ENCODE measurements around the gene BSND. TPM values are rescaled to one million over a fixed set of nuclear protein-coding genes. Genes with fewer than 3 reads are reported as not detected.

BSND gene
- polyA plus RNA-seq, 1 of the 3 experiments (the other 2 are of a cell fraction) = not detected

- H3K9me3 ChIP-seq = no peaks in the 10 kb centered on the region
- no peak for DNase-seq
- TF ChIP-seq FOXM1 (IDR thresholded peaks at IDR 0.05; ENCODE audit: low read depth) = no peak
- TF ChIP-seq NRF1 (IDR thresholded peaks at IDR 0.05; ENCODE audit: low read depth, low read length) = no peak
- TF ChIP-seq NFIC (IDR thresholded peaks at IDR 0.05; ENCODE audit: borderline replicate concordance) = no peak
- TF ChIP-seq, protein P1, sequence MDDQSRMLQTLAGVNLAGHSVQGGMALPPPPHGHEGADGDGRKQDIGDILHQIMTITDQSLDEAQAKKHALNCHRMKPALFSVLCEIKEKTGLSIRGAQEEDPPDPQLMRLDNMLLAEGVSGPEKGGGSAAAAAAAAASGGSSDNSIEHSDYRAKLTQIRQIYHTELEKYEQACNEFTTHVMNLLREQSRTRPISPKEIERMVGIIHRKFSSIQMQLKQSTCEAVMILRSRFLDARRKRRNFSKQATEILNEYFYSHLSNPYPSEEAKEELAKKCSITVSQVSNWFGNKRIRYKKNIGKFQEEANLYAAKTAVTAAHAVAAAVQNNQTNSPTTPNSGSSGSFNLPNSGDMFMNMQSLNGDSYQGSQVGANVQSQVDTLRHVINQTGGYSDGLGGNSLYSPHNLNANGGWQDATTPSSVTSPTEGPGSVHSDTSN (IDR thresholded peaks at IDR 0.05) = no peak
- no peak for TF ChIP-seq RCOR1 (IDR thresholded peaks at IDR 0.05; ENCODE audit: low read length)
- TF ChIP-seq FOSL2 (IDR thresholded peaks at IDR 0.05; ENCODE audit: borderline replicate concordance, low read depth) = no peak
- TF ChIP-seq SMC3 (IDR thresholded peaks at IDR 0.05; ENCODE audit: low read depth, low read length) = no peak
- TF ChIP-seq TAF1 (IDR thresholded peaks at IDR 0.05; ENCODE audit: borderline replicate concordance, low read depth, low read length) = no peak
- no peak for TF ChIP-seq ELF1 (IDR thresholded peaks at IDR 0.05)
- TF ChIP-seq MAX (IDR thresholded peaks at IDR 0.05; ENCODE audit: low read depth) = no peak
- TF ChIP-seq USF2 (IDR thresholded peaks at IDR 0.05; ENCODE audit: borderline replicate concordance, low read depth, low read length) = no peak
- TF ChIP-seq, protein P2, sequence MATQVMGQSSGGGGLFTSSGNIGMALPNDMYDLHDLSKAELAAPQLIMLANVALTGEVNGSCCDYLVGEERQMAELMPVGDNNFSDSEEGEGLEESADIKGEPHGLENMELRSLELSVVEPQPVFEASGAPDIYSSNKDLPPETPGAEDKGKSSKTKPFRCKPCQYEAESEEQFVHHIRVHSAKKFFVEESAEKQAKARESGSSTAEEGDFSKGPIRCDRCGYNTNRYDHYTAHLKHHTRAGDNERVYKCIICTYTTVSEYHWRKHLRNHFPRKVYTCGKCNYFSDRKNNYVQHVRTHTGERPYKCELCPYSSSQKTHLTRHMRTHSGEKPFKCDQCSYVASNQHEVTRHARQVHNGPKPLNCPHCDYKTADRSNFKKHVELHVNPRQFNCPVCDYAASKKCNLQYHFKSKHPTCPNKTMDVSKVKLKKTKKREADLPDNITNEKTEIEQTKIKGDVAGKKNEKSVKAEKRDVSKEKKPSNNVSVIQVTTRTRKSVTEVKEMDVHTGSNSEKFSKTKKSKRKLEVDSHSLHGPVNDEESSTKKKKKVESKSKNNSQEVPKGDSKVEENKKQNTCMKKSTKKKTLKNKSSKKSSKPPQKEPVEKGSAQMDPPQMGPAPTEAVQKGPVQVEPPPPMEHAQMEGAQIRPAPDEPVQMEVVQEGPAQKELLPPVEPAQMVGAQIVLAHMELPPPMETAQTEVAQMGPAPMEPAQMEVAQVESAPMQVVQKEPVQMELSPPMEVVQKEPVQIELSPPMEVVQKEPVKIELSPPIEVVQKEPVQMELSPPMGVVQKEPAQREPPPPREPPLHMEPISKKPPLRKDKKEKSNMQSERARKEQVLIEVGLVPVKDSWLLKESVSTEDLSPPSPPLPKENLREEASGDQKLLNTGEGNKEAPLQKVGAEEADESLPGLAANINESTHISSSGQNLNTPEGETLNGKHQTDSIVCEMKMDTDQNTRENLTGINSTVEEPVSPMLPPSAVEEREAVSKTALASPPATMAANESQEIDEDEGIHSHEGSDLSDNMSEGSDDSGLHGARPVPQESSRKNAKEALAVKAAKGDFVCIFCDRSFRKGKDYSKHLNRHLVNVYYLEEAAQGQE (IDR thresholded peaks at IDR 0.05; ENCODE audit: low read depth, low read length) = no peak
- TF ChIP-seq EZH2phosphoT487 (IDR thresholded peaks at IDR 0.05; ENCODE audit: borderline replicate concordance, low read depth) = no peak
- TF ChIP-seq RXRA (IDR thresholded peaks at IDR 0.05; ENCODE audit: borderline replicate concordance, low read depth) = no peak
- TF ChIP-seq JUND (IDR thresholded peaks at IDR 0.05) = no peak
- TF ChIP-seq ZBTB33 (IDR thresholded peaks at IDR 0.05; ENCODE audit: borderline replicate concordance, low read depth) = no peak
- no peak for TF ChIP-seq IRF3 (IDR thresholded peaks at IDR 0.05; ENCODE audit: low read depth, low read length)
- no peak for TF ChIP-seq TEAD4 (IDR thresholded peaks at IDR 0.05; ENCODE audit: borderline replicate concordance, insufficient read depth)
- TF ChIP-seq EP300 (IDR thresholded peaks at IDR 0.05; ENCODE audit: borderline replicate concordance in 1 of 2, low read depth in 1 of 2, low read length in 1 of 2) = no peak
- H3K79me2 ChIP-seq (ENCODE audit: insufficient read depth) = no peaks in the 10 kb centered on the region
- H3K27me3 ChIP-seq (ENCODE audit: insufficient read depth) = no peaks in the 10 kb centered on the region
- no peak overlapping the region for H3K27ac ChIP-seq (ENCODE audit: low read depth in 2 of 2, low read length in 1 of 2)
- no peaks in the 10 kb centered on the region for H3F3A ChIP-seq (replicated peaks; ENCODE audit: insufficient read depth)
- H2AFZ ChIP-seq (ENCODE audit: low read depth) = no peak overlapping the region
- H3K4me1 ChIP-seq (ENCODE audit: control insufficient read depth in 1 of 2, insufficient read depth in 2 of 2, low read depth in 1 of 2, low read length in 1 of 2) = peaks cover 0 to 4% of the 10 kb centered on the region in 2 experiments; a peak in 1 of 4 replicates
- no peaks in the 10 kb centered on the region for H3K36me3 ChIP-seq (replicated peaks in 1 of 2; ENCODE audit: control insufficient read depth in 1 of 2, insufficient read depth in 2 of 2, low read length in 1 of 2)
- CTCF ChIA-PET = interaction anchor here (2.9 to 12.2 kb wide), 3 partner anchors 9 to 66 kb away, joined by 22 to 390 read pairs (median 159); partner anchors contain the start of gene BSND
- POLR2A ChIA-PET = no interaction called here
- no peak overlapping the region for H3K4me2 ChIP-seq
- WGBS (ENCODE audit: low lambda C conversion rate) = 75% methylated on average over 1 of the region's 1 CpG
- H3K4me3 ChIP-seq (ENCODE audit: low read depth in 2 of 2, low read length in 1 of 2) = no peak overlapping the region
- H3K9ac ChIP-seq = no peak overlapping the region
- no peaks in the 10 kb centered on the region for H3K9me2 ChIP-seq
- H4K20me1 ChIP-seq (ENCODE audit: insufficient read depth) = no peaks in the 10 kb centered on the region
Measured at GRCh38 chr1:55012661-55013060, 13.9 kb downstream of the BSND start.
